Measurements from ENCODE around the gene SLCO2A1.

SLCO2A1 gene

DNA sequence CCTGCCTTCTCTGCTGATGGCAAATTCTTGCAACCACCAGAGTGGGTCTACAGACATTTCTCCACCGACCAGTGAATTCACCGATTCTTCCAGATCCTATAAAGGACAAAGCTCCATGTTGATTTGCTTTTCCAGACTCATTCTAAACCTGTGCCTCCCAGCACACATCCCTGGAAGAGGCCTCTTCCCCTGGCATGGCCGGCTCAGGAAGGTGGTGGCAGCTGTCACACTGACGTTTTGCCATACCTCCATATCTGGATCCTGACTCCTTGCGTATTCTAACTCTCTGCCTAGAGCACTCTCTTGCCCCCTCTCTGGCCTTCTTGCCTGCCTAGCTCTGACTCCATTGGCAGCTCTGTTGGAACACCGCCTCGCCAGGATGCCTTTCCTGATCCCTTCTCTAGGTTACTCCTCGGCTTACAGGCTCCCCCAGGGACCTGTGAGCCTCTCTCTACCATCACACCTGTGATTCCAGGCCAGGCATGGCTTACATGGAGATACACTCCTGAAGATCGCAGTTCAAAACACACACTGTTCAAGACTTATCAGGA is 31.0 kb downstream of the SLCO2A1 start:
- no peak for DNase-seq

DNA sequence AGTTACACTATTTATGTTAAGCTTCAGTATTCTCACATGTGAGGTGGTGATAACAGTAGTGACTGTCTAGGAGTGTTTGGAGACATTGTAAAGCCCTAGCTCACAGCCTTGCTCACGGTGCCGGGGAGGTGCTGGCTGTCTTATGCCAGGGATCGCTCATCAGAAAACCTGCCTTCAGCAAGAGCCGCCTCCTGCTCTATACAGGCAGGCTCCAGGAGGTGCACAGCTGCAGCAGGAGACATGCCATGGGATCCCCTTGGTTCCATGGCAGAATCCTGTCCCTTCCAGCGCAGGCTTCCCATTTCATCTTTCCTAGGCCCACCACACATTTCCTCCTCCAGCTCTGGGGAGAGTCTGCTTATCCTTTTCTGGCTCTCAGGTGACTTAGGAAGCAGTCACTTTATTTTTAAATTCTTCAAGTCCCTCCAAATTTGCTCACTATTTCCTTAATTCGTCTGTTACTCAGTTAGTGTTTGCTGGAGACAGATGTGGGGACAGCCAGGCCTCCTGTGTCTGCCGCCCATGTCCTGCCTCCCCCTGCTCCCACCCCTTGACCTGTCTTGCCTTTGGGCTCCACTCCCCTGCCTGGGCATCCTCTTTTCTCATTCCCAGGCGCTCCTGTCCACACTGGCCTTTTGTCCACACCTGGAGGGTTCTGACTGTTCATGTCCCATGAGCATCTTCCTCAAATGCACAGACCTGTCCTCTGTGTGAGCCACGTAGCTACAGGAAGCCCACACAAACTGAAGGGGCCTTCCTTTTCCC is 31.7 kb downstream of the SLCO2A1 start:
- DNase-seq = no peak

DNA sequence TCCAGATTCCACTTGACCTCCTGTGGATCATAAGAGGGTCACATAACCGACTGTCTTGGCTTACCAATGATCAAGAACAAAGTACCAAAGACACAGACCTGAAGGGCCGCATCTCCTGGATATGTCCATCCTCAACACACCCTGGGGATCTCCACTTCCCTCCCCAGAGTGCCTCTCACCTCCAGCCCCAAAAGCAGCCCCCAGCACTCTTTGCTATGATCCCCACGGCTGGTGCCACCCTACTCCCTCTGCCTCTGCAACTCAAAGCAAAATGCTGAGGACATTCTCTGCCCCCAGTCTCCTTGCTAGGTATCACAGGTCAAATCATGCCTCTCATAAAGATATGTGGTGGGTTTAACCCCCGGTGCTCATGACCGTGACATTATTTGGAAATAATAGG is 32.7 kb downstream of the SLCO2A1 start:
- no peak for DNase-seq

DNA sequence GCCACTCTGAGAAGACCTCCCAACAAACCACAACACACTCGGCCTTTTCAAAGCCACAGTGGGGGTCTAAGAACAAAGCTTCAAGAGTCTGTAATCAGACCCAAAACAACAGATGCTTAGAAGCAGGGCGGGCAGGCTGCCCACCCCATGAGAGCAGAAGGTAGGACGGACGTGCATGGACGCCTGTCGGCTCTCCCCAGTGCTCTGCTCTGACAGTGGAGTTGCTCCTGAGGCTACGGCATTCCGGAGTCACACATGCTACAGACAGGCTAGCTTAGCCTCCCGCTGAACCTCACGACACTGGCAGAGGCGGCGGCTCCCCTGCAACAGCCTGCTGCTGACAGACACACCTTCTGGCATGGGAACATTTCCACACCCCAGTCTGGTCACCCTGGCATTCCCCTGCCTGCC is 33.5 kb downstream of the SLCO2A1 start:
- no peak for DNase-seq

DNA sequence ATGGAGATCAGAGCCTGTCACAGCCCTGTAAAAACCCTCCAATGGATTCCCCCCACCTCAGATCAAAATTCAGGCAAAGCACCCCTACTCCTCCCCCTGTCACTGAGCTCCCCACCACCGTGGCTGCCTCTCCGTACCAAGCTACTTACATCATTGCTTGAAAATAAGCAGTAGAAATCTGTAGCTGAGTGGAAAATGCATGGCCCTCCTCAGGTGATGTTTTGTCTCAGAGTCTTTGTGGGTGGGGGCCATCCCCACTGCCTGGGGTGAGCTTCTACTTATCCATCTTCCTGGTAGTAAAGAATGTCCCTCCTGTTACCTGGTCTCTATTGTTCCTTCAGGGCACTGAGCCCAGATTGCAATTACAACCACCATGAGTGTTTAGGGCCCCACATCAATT is 34.5 kb downstream of the SLCO2A1 start:
- no peak for DNase-seq

DNA sequence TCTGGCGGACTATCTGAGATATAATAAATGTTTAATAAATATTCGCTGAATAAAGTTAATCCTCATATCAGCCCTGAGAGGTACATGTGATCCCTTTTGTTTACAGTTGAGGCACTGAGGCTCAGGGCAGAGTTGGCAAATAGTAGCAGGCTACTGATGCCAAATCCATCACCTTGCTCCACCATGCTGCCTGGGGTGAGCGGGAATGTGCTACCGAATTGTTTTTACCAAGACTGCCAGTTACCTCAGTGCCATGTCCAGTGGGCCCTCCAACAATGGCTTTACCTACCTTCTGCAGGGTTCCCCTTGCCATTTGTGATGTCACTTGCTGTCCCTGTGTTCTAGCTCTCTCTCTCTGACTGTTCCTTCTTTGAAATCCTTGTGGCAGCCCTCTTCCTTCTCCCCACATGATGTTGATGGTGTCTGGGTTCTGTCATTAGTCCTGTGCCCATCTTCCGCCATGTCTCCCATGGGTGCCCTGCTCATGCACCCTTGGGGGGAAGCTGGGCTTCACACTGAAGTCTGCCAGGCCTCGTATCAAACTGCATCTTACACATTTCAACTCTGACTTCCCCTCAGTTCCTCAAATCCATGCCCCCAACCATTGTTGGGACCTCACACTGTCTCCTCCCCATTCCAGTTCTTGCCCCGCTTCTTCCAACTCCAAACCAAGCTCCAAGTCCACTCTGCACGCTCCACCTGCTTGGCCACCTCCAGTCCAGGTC is 35.4 kb downstream of the SLCO2A1 start:
- DNase-seq = no peak

DNA sequence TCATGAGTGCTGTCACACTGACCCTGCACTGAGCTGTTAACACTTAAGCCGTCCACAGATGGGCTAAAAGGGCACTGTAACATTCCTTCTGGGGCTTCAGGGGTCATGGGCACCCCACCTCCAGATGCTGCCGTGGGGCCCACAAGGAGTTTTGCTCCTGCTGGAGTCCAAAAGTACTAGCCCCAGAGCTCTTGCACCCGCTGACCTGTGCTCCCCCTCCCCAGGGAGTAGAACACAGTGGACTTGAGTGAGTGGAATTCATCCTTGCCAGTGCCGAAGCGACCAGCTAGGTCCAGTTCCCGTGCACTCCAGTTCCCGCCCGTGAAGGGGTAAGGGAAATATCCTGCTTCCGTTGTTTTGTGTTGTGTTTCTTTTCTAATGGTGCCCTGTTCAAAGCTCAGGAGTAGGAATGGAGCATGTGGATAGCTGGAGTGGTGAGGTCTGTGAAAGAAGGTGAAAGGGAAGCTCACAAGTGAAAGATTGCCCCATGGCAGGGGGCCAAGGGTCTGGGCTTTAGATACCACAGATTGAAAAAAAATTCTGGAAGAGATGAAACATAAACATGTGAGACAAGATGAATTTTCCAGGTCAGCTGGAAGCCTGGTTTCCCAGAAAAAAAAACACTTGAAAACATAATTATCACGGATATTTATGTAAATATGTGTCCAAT is 36.6 kb downstream of the SLCO2A1 start:
- DNase-seq = no peak

DNA sequence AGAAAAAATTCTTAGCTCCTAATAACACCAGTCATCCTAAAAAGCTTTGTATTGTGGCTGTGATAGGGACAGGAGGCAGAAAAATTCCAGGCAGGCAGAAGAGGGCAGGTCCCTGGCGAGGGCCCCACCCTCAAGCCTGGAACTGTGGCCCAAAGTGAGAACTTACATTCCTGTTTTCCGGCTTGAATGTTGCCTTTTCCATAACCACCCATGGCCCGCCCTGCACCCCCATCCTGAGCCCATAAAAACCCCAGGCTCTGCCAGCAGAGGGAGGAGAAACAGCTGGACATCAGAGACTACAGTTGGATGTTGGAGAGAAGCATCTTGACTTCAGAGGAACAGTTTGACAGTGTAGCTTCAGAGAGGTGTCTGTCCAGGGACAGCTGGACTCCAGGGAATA is 37.3 kb downstream of the SLCO2A1 start:
- no peak for DNase-seq

DNA sequence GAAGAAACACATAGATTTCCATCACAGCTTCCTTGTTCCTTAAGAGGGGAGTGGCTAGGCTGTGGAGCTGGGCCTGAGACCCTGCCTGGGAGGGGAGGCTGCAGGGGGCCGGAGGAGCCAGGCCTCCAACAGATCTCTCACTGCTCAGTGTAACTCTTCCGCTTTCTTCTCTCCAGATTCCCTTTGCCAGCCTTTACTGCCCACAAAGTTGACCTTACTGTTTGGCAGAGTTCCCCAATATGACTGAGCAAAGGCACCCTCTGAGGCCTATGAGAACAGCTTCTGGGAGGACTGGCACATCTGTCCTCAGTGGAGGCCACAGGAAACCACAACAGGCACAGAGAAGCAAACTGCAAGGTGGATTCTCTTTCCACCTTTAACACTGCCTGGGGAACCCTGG is 38.1 kb downstream of the SLCO2A1 start:
- DNase-seq = no peak

DNA sequence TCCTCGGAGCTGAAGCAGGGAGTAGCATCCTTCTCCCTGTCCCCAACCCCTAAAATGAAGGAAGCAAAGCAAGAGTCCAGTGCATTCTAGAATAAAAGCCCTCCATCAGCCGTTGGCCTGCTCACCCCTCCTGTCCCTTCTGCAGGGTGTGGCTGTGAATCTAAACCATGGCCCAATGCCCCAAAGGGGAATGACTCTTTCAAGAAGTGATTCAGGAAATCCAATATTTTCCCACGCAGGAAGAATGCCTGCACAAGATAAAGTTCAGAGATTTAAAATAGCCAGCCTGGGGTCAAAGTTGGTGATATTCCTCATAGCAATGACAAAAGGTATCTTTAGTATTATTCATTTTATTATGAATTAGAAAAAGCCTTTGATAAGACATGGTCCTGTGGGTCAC is 38.5 kb downstream of the SLCO2A1 start:
- no peak for DNase-seq

DNA sequence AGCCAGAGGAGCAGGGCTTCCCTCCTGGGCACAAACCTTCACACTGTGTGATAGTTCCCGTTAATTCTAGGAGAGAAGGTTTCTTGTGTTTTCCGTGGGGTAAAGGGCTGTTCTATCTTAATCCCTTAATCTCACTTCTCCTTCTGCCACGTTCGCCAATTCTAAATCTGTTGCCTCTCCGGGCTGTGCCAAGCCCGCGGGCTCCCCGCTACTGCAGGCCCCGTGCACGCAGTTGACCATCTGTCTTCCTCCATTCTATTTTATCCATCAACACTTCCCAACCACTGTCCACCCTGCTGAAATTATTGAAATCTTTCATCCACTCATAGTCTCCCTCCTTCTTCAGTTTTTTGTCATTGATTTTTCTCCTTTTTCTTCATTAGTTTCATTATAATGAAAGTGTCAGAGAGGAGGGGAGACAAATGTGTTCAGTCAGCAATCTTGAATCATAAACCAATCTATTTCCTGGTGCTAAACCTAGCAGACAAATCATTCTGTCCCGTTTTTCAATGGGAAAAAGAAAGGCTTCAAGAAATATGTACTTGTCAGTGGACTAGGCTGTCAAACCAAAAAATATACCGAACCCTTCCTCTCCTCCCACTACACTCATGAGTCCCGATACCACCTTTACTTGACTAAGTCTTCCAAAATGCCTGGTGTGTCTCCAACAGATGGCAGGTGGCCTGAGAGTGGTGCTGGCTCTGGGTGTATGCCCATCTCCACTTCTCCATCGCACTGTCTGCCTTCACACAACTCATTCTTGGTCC is 39.6 kb downstream of the SLCO2A1 start:
- DNase-seq = no peak

DNA sequence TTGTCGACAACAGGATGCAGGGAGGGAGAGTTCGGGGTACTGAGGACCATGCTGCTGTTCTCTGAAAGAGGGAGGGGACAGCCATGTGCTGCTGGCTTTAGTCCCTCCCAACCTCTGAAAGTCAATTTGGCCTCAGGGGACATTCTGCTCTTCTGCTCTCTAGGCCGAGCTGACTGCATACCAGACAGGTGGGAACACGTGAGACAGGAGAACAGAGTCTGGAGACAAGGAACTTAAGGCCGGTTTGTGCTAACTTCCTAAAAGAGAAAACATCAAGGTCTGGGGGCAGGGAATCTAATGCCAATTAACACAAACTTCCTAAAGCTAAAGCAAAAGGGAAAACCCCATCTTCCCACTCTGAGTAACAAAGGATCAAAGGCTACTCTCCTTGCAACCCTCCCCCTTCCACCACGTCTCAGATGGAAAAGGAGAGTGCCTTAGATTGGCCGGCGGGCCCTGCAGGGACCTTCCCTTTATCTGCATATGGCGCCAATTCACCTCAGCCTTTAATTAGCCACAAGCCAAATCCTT is 41.0 kb downstream of the SLCO2A1 start:
- no peak for DNase-seq

DNA sequence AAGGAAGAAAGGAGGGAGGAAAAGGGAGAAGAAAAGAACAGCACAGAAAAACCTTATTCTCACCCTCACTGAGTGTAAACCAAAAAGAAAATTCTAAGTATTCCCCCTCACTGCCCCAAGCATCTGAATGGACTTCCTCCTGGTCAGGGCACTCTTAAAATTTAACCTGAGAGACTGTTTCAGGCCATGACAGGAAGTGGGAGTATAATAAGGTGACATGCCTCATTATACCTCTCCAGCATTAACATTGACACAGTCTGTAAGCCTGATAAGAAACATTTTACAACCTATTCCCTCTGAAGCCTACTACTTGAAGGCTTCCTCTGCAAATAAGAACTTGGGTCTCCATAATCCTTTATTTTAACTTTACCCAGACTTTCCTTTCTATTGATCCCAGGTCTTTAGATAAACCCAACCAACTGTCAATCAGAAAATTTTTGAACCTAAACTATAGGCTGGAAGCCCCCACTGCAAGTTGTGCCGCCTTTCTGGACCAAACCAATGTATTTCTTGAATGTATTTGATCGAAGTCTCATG is 41.7 kb downstream of the SLCO2A1 start:
- DNase-seq = no peak

DNA sequence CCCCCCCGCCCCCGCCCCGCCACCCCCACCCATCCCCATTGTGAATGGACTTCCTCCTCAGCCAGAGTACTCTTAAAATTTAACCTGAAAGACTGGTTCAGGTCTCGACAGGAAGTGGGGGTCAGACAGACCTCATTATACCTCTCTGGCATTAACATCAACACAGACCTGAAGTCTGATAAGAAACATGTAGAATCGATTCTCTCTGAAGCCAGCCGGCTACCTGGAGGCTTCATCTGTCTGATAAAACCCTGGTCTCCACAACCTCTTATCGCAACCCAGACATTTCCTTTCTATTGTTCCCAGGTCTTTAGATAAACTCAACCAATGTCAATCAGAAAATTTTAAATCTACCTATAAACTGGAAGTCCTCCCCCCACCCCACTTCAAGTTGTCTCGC is 42.6 kb downstream of the SLCO2A1 start:
- no peak for DNase-seq

DNA sequence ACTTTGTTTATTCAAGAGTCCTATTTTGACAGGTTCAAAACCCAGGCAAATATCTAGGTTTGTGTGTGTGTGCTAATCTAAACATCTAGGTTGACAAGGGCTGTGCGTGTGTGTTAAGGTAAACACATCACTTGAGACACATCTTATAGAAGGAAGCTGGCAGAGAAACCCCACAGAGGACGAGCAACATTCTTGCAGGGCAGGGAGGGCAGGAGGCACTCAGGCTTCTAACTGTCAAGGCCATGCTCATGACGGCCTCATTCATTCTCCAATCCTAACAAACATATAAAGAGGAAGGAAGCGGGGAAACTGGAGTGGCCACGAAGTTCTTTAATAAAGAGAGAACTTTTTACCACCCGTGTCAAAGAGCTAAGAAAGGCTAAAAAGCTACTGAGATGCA is 43.4 kb downstream of the SLCO2A1 start:
- no peak for DNase-seq

DNA sequence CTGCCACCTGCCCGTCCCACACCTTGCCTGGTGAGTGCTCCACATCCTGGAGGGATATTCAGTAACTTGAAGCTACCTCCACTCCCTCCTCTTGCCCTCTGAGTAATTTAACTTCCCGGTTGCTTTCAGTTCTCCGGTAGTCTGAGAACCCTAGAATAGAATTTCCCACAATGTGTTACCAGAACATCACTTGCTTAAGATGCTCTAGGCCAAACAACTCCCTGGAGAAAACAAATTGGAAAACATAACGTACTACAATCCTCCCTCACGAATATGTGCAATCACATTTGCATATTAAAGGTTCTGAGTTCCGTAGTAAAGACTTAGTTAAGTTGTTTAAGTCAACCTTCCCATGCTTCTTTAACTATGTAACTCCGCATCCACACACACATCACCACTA is 44.8 kb downstream of the SLCO2A1 start:
- DNase-seq = no peak

DNA sequence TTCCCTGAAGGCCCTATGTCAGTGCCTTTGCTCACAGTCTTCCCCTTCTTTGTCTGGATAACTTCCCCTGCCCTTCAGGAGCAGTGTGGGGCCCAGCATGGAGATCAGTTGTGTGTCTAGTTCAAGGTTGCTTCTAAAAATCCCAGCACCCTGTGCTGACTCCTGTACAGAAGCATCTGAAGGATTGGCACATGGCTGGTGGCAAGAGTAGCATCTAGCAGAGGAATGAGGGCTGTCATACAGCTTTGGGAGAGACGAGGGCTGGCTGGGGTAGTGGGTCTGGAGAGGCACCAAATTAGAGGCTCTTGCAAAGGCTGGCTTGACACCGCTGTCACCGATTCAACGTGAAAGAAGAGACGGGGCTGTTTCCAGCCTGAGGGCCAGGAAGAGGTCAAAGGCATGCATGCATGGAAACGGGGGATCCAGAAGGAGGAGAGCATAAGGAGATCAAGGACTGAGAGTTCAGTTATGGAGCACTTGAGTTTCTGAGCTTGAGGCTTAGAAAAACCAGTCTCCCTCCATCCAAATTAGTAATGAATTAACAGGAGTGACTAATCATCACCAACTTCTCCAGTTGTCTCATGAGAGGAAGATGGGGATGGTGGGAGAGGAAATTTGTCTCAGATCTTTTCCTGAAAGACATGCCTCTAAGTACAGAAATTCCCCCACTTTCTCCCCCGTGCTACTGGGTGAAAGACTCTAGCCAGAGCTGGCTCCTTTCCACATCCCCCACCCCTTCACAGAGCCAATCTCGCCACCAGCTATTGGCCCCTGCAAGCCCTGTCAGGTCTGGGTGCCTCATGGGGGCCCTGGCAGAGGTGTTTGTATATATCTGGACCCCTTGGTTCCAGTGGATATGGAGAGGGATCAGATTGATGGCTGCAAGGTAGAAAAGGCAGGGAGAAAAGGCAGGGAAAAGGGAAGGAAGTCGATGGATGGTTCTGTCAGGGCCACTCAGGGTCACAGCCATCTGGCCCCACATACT is 45.9 kb downstream of the SLCO2A1 start:
- no peak for DNase-seq

DNA sequence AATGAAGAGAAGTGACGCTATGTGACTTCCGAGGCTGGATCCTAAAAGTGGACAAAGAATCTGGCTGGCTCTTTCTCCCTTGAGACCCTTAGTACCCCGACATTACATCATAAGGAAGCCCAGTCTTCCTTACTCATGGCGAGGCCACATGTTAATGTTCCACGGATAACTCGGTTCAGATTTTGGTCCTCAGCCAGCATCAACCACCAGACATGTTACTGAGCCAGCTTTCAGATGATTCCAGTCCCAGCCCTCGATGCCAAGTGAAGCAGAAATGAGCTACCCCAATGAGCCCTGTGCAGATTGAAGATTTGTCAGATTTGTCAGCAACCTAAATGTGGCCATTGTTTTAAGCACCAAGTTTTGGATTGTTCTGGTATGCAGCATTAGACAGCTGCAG is 46.6 kb downstream of the SLCO2A1 start:
- no peak for DNase-seq

DNA sequence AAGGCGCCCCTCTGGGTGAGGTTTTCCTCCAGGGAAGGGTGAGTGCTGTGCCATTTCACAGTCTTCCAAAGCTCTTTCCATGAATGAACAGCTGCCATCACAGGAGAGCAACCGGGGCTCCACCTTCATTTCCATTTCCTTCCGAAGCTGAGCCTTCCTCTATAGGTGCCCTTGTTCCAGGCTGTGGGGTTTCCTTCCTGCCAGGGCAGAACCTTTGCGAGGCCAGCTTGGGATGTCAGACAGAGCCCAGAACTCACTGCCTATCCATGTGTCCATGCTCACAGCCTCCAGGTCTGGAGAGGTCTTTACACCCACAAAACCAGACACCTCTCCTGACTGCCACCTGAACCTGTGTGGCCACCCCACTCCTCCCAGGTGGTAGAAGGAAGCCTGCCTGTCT is 49.2 kb downstream of the SLCO2A1 start:
- no peak for DNase-seq

DNA sequence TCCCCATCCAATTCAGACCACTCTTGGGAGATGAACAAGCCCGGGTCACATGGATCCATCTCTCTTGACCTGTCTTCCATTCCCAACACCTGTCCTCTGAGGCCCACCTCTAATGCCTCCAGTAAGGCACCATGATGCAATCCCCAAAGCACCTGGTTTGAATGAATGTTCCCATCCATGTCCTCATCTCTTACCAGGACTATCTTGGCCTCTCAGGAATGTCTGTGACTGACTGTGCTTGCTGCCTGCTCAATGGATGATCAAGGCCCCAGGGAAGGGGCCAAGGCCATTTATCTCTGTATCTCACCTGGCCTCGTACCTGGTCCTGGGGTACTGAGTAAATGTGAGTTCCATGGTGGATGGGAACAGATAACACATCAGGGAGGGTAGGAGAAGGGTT is 49.7 kb downstream of the SLCO2A1 start:
- no peak for DNase-seq

DNA sequence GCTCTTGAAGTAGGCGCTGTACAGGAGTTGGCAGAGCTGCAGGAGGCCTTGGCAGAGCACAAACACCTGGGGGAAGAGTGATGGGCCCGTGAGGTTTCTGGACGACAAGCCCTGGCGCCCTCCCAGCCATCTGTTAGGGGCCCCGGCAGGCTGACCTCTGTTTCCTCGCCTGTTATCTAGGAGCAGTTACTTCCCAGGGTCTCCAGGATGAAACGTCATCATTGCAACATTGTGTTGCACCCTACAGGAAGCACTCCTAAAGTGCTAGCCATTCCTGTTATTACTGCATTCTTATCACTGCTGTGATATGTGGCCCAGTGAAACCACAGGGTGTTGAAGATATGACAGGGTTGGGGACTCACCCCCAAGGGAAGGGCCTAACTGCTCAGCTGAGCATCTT is 50.2 kb downstream of the SLCO2A1 start:
- DNase-seq = no peak

Measured in activated CD8-positive, alpha-beta memory T cell treated with anti-CD3 and anti-CD28 coated beads for 24 hours (primary cell).